Psoas muscle (tissue), 8 donors: ENCODE measurements around the gene SCYL3. TPM values are rescaled to one million over a fixed set of nuclear protein-coding genes. Genes with fewer than 3 reads are reported as not detected.

ENCODE experiments used
- ATAC-seq, 4 donors: fragments of 200-7000 bp; cut with Tn5 transposase; one replicate each; pipeline ENCODE4 v1.9.1; 2020; ENCODE audit warnings: moderate library complexity in 3 of 4, mild to moderate bottlenecking in 2 of 4
- DNase-seq, 2 donors: peaks; one replicate each; pipeline ENCODE4 v3.0.0-alpha.2; 2020
- H3K27ac ChIP-seq: fragments of 200-600 bp; one replicate; pipeline ENCODE4 v1.8.0; 2022
- H3K27me3 ChIP-seq, 3 donors: fragments of 200-600 bp in 1 of 3; one replicate each; pipeline versions ENCODE4 v1.6.1 to v1.8.0; 2013 to 2022; ENCODE audit warnings: low read length in 2 of 3, mild to moderate bottlenecking in 2 of 3, moderate library complexity in 1 of 3; ENCODE audit not compliant: insufficient read depth in 3 of 3
- H3K36me3 ChIP-seq, 2 donors: fragments of 200-600 bp in 1 of 2; one replicate each; pipeline versions ENCODE4 v1.6.1 to v1.8.0; 2013 to 2022; ENCODE audit warnings: low read depth in 1 of 2, mild to moderate bottlenecking in 1 of 2, moderate library complexity in 1 of 2; ENCODE audit not compliant: insufficient read depth in 1 of 2
- H3K4me1 ChIP-seq: fragments of 200-600 bp; one replicate; pipeline ENCODE4 v1.8.0; 2022
- H3K4me3 ChIP-seq: fragments of 200-600 bp; one replicate; pipeline ENCODE4 v1.8.0; 2022; ENCODE audit warnings: mild to moderate bottlenecking
- H3K9me3 ChIP-seq: fragments of 200-600 bp; one replicate; pipeline ENCODE4 v1.8.0; 2022
- CTCF ChIP-seq: fragments of 200-600 bp; IDR thresholded peaks from one replicate; pipeline ENCODE4 v1.8.0; 2022; ENCODE audit warnings: antibody characterized with exemption
- WGBS, 3 donors: extraction: QIAGEN DNeasy Blood & Tissue Kit; methylation state at CpG; one replicate each; pipeline versions ENCODE4 v1.1.6 to v1.1.7; 2013; 5-methylcytosine and 5-hydroxymethylcytosine counted together
- intact Hi-C, 2 donors: fragments of 100-400 bp; cut with DNase I; formaldehyde crosslinking; loops; one replicate each; pipeline versions ENCODE4 v1.11.0 to v1.14.2; 2022
- polyA plus RNA-seq, 3 donors: library from polyadenylated mRNA; stranded (reverse); fragments of 200-250 nt; gene quantifications; one replicate each; pipeline ENCODE4 v1.2.3, GENCODE V29; 2013
- total RNA-seq, 4 donors: library from RNA; stranded (reverse); fragmentation: NEBNext Ultra II Directional in 2 of 4; extraction: Animal tissue kit (Norgen Biotek cat#: 25700) in 2 of 4; gene quantifications; one replicate each; pipeline versions ENCODE4 v1.2.1 to v1.2.4, GENCODE V29; 2021 to 2023
- donor health status: healthy with polysubstance abuse.
- donor health status: DM: no; HTN: no; CAD: no; lungs with moderate emphysema.
- donor health status: Bipolar disorder and iron deficiency.
- donor health status: healthy.
- donor health status: DM: yes; HTN: yes; CAD: no.
- donor health status: DM: no; HTN: no; CAD: no.
- donor health status: DM: no; HTN: no; CAD: no.
- donor health status: DM: yes; HTN: yes; CAD: no.

The SCYL3 gene
- total and polyA plus RNA-seq, 7 donors: 6.0 to 15.7 (median 7.5) TPM

GRCh38 chr1:169890761-169891538 lies 2.7 kb downstream of the SCYL3 start:
- H3K27me3 ChIP-seq: no peaks in the 10 kb centered on the region
- intact Hi-C loops: loop anchor here (5.0 kb wide), 2 partner anchors 94 to 99 kb away; partner anchors contain the start of gene METTL18 (in 1 of the 2)
- no peak for ATAC-seq
- peaks cover 3 to 29% of the 10 kb centered on the region in 2 donors for H3K36me3 ChIP-seq
- no peak overlapping the region for H3K4me3 ChIP-seq
- 69 to 86% (median 80%) methylated on average over 5 of the region's 5 CpGs for WGBS, 3 donors
- no peak for DNase-seq
- peaks cover 18% of the 10 kb centered on the region for H3K4me1 ChIP-seq
- no peaks in the 10 kb centered on the region for H3K9me3 ChIP-seq
- TF ChIP-seq CTCF: no peak
- no peak overlapping the region for H3K27ac ChIP-seq

- peaks cover 18% of the 10 kb centered on the region for H3K4me1 ChIP-seq
- H3K27ac ChIP-seq: no peak overlapping the region
- ATAC-seq: no peak
- WGBS, 3 donors: 85 to 94% (median 91%) methylated on average over 2 of the region's 2 CpGs
- H3K27me3 ChIP-seq: no peaks in the 10 kb centered on the region
- H3K9me3 ChIP-seq: no peaks in the 10 kb centered on the region
- no peak for DNase-seq
- no peak for TF ChIP-seq CTCF
- H3K4me3 ChIP-seq: no peak overlapping the region
- intact Hi-C loops: loop anchor here (5.0 kb wide), 2 partner anchors 93 to 98 kb away; partner anchors contain the start of gene METTL18 (in 1 of the 2)
- H3K36me3 ChIP-seq: peaks cover 3 to 40% of the 10 kb centered on the region in 2 donors
Observed at GRCh38 chr1:169889871-169890270, 3.8 kb downstream of the SCYL3 start.

GRCh38 chr1:169886931-169887330 lies 6.8 kb downstream of the SCYL3 start:
- no peak for DNase-seq
- H3K27me3 ChIP-seq: no peaks in the 10 kb centered on the region
- H3K4me1 ChIP-seq: peaks cover 9% of the 10 kb centered on the region
- H3K36me3 ChIP-seq: peaks cover 3 to 52% of the 10 kb centered on the region in 2 donors
- no peak for ATAC-seq
- intact Hi-C loops: no loop called here
- no peaks in the 10 kb centered on the region for H3K9me3 ChIP-seq
- H3K27ac ChIP-seq: no peak overlapping the region
- H3K4me3 ChIP-seq: no peak overlapping the region
- no peak for TF ChIP-seq CTCF
- WGBS, 3 donors: 96% methylated on average over 2 of the region's 2 CpGs

- no peak for TF ChIP-seq CTCF
- H3K36me3 ChIP-seq: peaks cover 3 to 52% of the 10 kb centered on the region in 2 donors
- intact Hi-C loops: no loop called here
Observed at GRCh38 chr1:169886422-169886821, 7.3 kb downstream of the SCYL3 start.

More at GRCh38 chr1:169886422-169886821, 7.3 kb downstream of the SCYL3 start:
- WGBS, 3 donors: 88 to 96% (median 93%) methylated on average over 1 of the region's 1 CpG
- Histone ChIP-seq H3K27ac (no peak overlapping the region), H3K9me3 (no peaks in the 10 kb centered on the region), H3K4me1 (peaks cover 4% of the 10 kb centered on the region), H3K4me3 (no peak overlapping the region), H3K27me3 (no peaks in the 10 kb centered on the region)
- ATAC-seq: no peak
- no peak for DNase-seq
